HEK293T (cell line): ENCODE results near the gene MYL12B.
A peak's percentile ranks its signal among the peaks of the same experiment; 100 is the strongest.
"Not testable (repeated sequence)": the region's sequence is repeated elsewhere in the genome, so short reads cannot be mapped to it uniquely, and the experiment has no call there.

Source experiments
- CTCF ChIA-PET: fragments of 350-600 bp; formaldehyde crosslinking; extraction: SDS; loops from one replicate; lab custom pipeline; 2021; ENCODE audit warnings: antibody characterized with exemption, inconsistent platforms; lab: Yijun Ruan, JAX
- POLR2A ChIA-PET: fragments of 350-600 bp; formaldehyde crosslinking; extraction: SDS; loops from one replicate; lab custom pipeline; 2020; ENCODE audit warnings: antibody characterized with exemption, inconsistent platforms; lab: Yijun Ruan, JAX
- DNase-seq: peaks from one replicate; pipeline ENCODE4 v3.0.0; 2012; ENCODE audit warnings: mixed read lengths; ENCODE audit errors: extremely low spot score
- ARNT ChIP-seq: fragments of 450-650 bp; IDR thresholded peaks from 2 replicates; pipeline ENCODE4 v1.6.1; 2017; ENCODE audit warnings: mild to moderate bottlenecking
- BHLHE40 ChIP-seq: fragments of 450-650 bp; IDR thresholded peaks from 2 replicates; pipeline ENCODE4 v1.6.1; 2016; ENCODE audit warnings: mild to moderate bottlenecking, moderate library complexity, borderline replicate concordance
- CTBP1 ChIP-seq: fragments of 450-650 bp; IDR thresholded peaks from 2 replicates; pipeline ENCODE4 v1.6.1; 2016; ENCODE audit warnings: borderline replicate concordance
- ELF4 ChIP-seq: fragments of 450-650 bp; IDR thresholded peaks from 2 replicates; pipeline ENCODE4 v1.6.1; 2017; ENCODE audit warnings: antibody characterized with exemption
- FOXA1 ChIP-seq: fragments of 450-650 bp; IDR thresholded peaks from 2 replicates; pipeline ENCODE4 v1.6.1; 2016; ENCODE audit warnings: mild to moderate bottlenecking
- FOXK2 ChIP-seq: fragments of 450-650 bp; IDR thresholded peaks from 2 replicates; pipeline ENCODE4 v1.6.1; 2016; ENCODE audit warnings: mild to moderate bottlenecking
- FOXM1 ChIP-seq: fragments of 450-650 bp; IDR thresholded peaks from 2 replicates; pipeline ENCODE4 v1.6.1; 2017; ENCODE audit warnings: mild to moderate bottlenecking, borderline replicate concordance
- HDGF ChIP-seq: fragments of 450-650 bp; IDR thresholded peaks from 2 replicates; pipeline ENCODE4 v1.6.1; 2017; ENCODE audit warnings: antibody characterized with exemption, borderline replicate concordance
- L3MBTL2 ChIP-seq: fragments of 450-650 bp; conservative IDR thresholded peaks from 2 replicates; pipeline ENCODE4 v1.6.1; 2016; ENCODE audit warnings: mild to moderate bottlenecking
- LEF1 ChIP-seq: fragments of 450-650 bp; IDR thresholded peaks from 2 replicates; pipeline ENCODE4 v1.6.1; 2017; ENCODE audit warnings: mild to moderate bottlenecking, borderline replicate concordance
- NFRKB ChIP-seq: fragments of 450-650 bp; IDR thresholded peaks from 2 replicates; pipeline ENCODE4 v1.6.1; 2016; ENCODE audit warnings: mild to moderate bottlenecking, moderate library complexity
- PKNOX1 ChIP-seq: fragments of 450-650 bp; IDR thresholded peaks from 2 replicates; pipeline ENCODE4 v1.6.1; 2016
- SP1 ChIP-seq: fragments of 450-650 bp; IDR thresholded peaks from 2 replicates; pipeline ENCODE4 v1.6.1; 2017
- SUZ12 ChIP-seq: fragments of 450-650 bp; IDR thresholded peaks from 2 replicates; pipeline ENCODE4 v1.6.1; 2016; ENCODE audit warnings: mild to moderate bottlenecking
- TARDBP ChIP-seq: fragments of 450-650 bp; IDR thresholded peaks from 2 replicates; pipeline ENCODE4 v1.6.1; 2016
- ZNF384 ChIP-seq: fragments of 450-650 bp; IDR thresholded peaks from 2 replicates; pipeline ENCODE4 v1.6.1; 2016

Gene MYL12B

GRCh38 chr18:3265564-3266033 is 3.7 kb downstream of the MYL12B start:
- no peak for DNase-seq
- ChIA-PET CTCF (no interaction called here), POLR2A (no interaction called here)
- TF ChIP-seq PKNOX1 (peak; percentile 30; the same call in 1 of the 2 replicates), ELF4 (no peak)

- TF ChIP-seq FOXA1 (no peak), HDGF (no peak), ELF4 (no peak), L3MBTL2 (no peak), LEF1 (no peak), PKNOX1 (no peak)
- POLR2A ChIA-PET, result no interaction called here
- CTCF ChIA-PET, result no interaction called here
- DNase-seq, result no peak
Observed at GRCh38 chr18:3266062-3266608, 4.2 kb downstream of the MYL12B start.

- no peak for TF ChIP-seq FOXM1
- TF ChIP-seq SP1, result no peak
- TF ChIP-seq FOXA1, result no peak
- no peak for TF ChIP-seq ELF4
- no peak for TF ChIP-seq BHLHE40
- TF ChIP-seq CTBP1, result no peak
- TF ChIP-seq ARNT, result no peak
- TF ChIP-seq L3MBTL2, result no peak
- ChIA-PET CTCF (no interaction called here), POLR2A (no interaction called here)
- DNase-seq, result no peak
Observed at GRCh38 chr18:3268306-3268705, 6.4 kb downstream of the MYL12B start.

- ChIA-PET POLR2A (no interaction called here), CTCF (no interaction called here)
- DNase-seq, result no peak
- TF ChIP-seq NFRKB, result no peak
- TF ChIP-seq L3MBTL2, result no peak
- TF ChIP-seq HDGF, result no peak
- no peak for TF ChIP-seq LEF1
- TF ChIP-seq FOXM1, result no peak
- no peak for TF ChIP-seq CTBP1
- TF ChIP-seq SUZ12, result no peak
Observed at GRCh38 chr18:3269241-3269913, 7.4 kb downstream of the MYL12B start.

- ChIA-PET POLR2A (no interaction called here), CTCF (no interaction called here)
- TF ChIP-seq FOXA1, result no peak
- TF ChIP-seq LEF1, result no peak
- no peak for TF ChIP-seq BHLHE40
- no peak for TF ChIP-seq SP1
- TF ChIP-seq NFRKB, result no peak
- no peak for TF ChIP-seq TARDBP
- TF ChIP-seq ARNT, result no peak
- no peak for TF ChIP-seq PKNOX1
- TF ChIP-seq SUZ12, result no peak
- no peak for TF ChIP-seq ZNF384
- no peak for TF ChIP-seq ELF4
- TF ChIP-seq L3MBTL2, result no peak
- no peak for DNase-seq
Observed at GRCh38 chr18:3269914-3270299, 8.0 kb downstream of the MYL12B start.

GRCh38 chr18:3273042-3273441 is 11.1 kb downstream of the MYL12B start:
- TF ChIP-seq PKNOX1 (no peak), BHLHE40 (no peak), ELF4 (no peak), FOXK2 (no peak), FOXM1 (no peak)
- DNase-seq, result no peak
- ChIA-PET POLR2A (no interaction called here), CTCF (no interaction called here)

GRCh38 chr18:3277643-3278213 is 15.8 kb downstream of the MYL12B start:
- CTCF ChIA-PET, POLR2A ChIA-PET: not testable (repeated sequence)

More at GRCh38 chr18:3277643-3278213, 15.8 kb downstream of the MYL12B start:
- not testable (repeated sequence) for DNase-seq
